B cell (primary cell): ENCODE results near the gene METTL21A.

Experiments used
- EZH2 ChIP-seq: IDR thresholded peaks from 2 replicates; pipeline ENCODE4 v1.6.1; 2012; ENCODE audit warnings: borderline replicate concordance, low read depth, mild to moderate bottlenecking, moderate library complexity, low read length; ENCODE audit not compliant: insufficient read depth, poor library complexity, severe bottlenecking
- TF ChIP-seq, protein P1 (sequence below): fragments of 200-600 bp; IDR thresholded peaks from one replicate; pipeline ENCODE4 v1.8.0; 2022; ENCODE audit warnings: antibody characterized with exemption, mild to moderate bottlenecking

- TF ChIP-seq, protein P1, sequence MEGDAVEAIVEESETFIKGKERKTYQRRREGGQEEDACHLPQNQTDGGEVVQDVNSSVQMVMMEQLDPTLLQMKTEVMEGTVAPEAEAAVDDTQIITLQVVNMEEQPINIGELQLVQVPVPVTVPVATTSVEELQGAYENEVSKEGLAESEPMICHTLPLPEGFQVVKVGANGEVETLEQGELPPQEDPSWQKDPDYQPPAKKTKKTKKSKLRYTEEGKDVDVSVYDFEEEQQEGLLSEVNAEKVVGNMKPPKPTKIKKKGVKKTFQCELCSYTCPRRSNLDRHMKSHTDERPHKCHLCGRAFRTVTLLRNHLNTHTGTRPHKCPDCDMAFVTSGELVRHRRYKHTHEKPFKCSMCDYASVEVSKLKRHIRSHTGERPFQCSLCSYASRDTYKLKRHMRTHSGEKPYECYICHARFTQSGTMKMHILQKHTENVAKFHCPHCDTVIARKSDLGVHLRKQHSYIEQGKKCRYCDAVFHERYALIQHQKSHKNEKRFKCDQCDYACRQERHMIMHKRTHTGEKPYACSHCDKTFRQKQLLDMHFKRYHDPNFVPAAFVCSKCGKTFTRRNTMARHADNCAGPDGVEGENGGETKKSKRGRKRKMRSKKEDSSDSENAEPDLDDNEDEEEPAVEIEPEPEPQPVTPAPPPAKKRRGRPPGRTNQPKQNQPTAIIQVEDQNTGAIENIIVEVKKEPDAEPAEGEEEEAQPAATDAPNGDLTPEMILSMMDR: no peak
- TF ChIP-seq EZH2: no peak
These were observed 57.5 kb downstream of the METTL21A start for GRCh38 chr2:207567671-207568070.
